Thyroid gland (tissue), 4 donors: ENCODE results near the gene CCL27.

Experiments
- CTCF ChIP-seq, 6 experiments: fragments of 200-600 bp in 3 of 6; fragments of 450-650 bp in 3 of 6; sonication (generic) in 3 of 6; IDR thresholded peaks; one replicate each; pipeline ENCODE4 v1.5.1; 2016 to 2019; ENCODE audit warnings: antibody characterized with exemption in 6 of 6, mild to moderate bottlenecking in 2 of 6, inconsistent platforms in 1 of 6, moderate library complexity in 1 of 6
- POLR2A ChIP-seq, 2 donors: fragments of 450-650 bp; IDR thresholded peaks; one replicate each; pipeline ENCODE4 v1.6.1; 2017; ENCODE audit warnings: antibody characterized with exemption in 2 of 2, mild to moderate bottlenecking in 2 of 2, moderate library complexity in 1 of 2

DNA sequence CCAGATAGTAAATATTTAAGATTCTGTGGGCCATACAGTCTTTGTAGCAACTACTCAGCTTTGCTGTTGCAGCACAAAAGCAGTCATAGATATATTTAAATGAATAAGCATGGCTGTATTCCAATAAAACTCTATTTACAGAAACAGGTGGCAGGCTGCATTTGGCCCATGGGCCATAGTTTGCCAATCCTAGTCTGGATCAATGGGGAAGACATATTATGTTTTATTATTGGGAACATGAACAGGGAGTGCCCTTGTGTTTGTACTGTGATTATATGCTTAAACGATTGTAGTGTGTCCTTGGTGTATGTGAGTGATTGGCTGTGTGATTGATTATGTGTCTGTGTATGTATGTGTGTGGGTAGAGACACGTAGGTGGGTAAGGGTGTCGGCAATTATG is 12.0 kb upstream of the CCL27 start:
- TF ChIP-seq POLR2A (IDR thresholded peaks at IDR 0.05) (no peak), CTCF (IDR thresholded peaks at IDR 0.05) (no peak)
